Suppressor macrophage (primary cell): ENCODE results near the gene RIPOR3.
"Not testable (repeated sequence)": the region's sequence is repeated elsewhere in the genome, so short reads cannot be mapped to it uniquely, and the experiment has no call there.

Source experiments
- DNase-seq, 4 experiments: peaks; one replicate each; pipeline ENCODE4 v3.0.0-alpha.2; 2020 to 2022

Gene RIPOR3

DNA sequence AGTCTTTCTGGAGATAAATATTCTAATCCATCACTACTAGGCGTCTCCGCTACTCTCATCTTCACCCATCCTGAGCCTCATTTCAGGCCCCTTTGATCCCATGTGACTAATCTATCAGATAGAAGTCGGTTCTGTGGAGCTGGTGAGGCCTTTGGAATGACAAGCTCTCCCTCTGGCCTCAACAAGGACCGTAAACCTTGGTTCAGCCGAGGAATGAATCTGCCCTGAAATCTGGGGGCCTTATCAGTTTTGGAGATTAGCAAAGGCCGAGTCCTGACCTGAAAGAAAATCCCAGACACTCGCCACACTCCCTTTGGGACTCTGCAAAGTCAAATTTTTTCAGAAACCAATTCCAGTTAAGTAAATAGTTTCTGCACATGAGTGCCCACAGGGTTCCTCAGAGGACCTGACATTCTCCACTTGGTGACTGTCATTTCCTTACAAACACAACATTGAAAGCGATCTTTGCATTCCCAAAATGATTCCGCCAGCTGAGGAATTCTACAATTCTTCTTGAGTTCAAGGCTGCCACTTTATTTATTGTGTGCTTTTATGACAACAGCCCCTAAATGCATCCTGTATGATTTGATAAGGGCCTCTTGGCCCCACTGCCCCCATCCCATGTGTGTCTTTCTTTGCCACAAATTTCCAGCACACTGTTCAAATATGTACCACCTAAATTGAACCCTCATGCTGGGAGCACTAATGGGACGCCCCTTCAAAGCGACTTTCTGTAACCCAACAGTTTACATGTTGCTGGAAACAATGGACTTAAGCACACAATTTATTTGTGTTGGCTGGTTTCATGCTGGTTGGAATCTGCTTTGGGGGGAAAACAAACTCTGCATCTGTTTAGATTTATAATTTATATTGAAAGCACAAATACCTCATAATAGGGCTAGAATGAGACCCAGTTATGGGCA, 10.0 kb upstream of the RIPOR3 start:
- no peak for DNase-seq

- DNase-seq = no peak
These were observed 8.3 kb upstream of the RIPOR3 start for GRCh38 chr20:50699688-50700087.

GRCh38 chr20:50698255-50698654, 6.9 kb upstream of the RIPOR3 start:
- DNase-seq = not testable (repeated sequence)

DNA sequence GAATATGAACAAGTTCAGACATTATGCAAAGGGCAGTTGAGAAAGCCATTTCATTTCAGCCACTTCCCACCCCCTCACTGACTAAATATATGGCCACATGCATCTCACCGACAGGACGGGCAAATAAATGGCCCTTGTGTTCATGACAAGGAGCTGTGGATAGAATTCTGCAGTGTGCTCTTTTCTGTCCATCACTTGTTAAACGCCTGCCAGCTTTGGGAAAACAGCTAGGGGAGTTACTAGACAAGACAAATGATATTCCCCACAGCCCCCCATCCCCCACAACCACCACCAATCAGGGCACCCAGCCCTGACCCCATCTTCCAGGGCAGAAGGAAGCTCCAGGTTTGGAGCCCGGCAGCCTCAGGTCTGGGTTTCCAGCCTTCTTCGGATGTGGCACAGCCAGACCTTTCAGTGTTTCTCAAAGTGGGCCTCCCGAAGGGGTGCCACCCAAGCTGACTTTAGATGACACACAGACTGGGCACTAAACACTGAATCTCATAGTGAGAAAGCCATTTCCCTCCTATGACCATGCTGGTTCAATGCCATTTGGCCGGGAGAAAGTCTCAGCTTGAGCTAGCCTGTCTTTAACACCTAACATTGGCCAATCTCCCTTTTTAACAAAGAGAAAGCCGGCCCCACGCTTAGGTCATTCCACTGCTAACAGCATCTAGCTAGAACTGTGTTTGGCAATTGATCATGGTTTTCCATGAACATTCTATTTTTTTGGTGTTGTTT, 4.0 kb upstream of the RIPOR3 start:
- no peak for DNase-seq

- no peak for DNase-seq
These were observed 3.2 kb upstream of the RIPOR3 start for GRCh38 chr20:50694379-50695134.

GRCh38 chr20:50693001-50693400, 1.7 kb upstream of the RIPOR3 start:
- no peak for DNase-seq

DNA sequence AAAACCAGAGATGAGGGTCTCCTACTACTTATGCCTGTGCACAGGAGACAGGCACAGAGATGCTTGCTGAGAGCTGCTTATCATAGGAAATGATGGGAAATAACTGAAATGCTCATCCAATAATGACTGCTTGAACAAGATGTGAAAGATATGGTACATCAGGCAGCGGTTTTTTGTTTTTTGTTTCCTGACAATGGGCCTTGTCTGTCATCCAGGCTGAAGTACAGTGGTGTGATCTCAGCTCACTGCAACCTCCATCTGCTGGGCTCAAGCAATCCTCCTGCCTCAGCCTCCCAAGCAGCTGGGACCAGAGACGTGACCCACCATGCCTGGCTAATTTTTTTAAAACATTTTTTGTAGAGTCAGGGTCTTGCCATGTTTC, 1.2 kb upstream of the RIPOR3 start:
- no peak for DNase-seq

DNA sequence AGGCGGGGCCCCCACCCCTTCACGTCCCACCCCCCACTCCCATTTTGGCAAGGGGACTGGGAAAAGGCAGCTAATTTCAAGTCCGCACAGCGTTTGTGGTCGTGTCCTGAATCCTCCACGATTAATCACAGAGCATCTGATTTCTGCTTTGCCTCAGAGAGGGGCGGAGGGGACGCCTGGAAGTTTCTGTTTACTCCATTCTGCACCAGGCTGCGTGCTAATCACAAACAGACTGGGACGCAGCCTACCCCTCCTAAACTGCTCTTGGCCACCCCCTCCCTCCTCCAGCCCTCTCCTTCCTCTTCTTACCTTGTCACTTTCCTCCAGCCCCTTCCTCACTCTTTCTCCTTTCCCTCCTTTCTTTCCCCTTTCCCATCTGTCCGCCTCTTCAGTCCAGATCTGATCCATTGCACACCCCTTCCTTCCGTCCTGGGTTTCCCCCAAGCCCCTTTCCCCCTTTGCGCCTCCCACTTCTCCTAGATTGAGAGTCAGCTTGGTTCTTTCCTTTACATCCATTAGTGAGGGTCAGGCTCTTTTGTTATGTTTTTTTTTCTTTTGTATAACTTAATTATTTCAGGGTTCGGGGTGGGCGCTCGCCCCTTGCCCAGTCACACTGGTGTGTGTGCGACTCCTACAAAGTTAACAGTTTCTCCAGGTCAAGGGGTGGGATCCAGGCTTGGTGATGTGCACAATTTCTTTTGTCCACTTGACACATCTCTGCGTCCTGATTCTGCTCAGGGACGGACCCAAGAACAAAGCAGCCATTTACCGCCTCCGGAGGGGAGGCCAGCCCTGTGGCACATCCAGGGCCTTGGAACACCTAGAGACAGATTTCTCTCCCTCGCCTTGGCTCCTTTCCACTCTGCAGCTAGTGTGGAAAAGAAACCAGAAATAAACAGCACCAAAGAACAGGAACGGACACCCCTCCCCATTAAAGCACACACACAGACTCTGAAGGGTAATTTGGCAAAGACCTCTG, 520 bp upstream of the RIPOR3 start:
- DNase-seq = no peak

- no peak for DNase-seq
These were observed 1.3 kb downstream of the RIPOR3 start for GRCh38 chr20:50689864-50690649.

DNA sequence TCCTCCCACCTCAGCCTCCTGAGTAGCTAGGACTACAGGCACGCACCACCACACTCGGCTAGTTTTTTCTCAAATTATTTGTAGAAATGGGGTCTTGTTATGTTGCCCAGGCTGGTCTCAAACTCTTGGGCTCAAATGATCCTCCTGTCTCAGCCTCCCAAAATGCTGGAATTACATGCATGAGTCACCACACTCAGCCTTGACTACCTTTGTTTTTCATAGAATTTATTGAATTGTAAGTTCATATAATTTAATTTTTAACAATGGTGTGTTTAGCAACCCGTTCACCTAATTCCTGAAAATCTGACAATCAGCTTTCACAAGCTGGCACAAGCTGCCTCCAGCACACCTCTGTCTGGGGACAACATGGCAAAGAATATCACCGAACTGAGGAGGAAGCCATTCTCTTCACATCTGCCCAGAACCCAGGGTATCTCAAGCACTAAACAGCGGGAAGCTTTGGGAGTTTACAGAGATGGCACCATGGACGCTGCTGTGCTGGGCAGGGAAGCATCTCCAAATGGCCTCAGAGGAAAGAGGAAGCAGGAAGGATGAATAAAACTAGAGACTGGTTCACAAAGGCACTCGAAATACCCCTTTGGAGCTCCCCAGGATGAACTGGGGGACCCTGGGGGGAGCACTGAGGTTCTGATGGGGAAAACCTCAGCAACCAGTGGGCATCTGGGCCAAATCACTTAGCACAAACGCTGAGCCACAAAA, 2.9 kb downstream of the RIPOR3 start:
- DNase-seq = no peak

DNA sequence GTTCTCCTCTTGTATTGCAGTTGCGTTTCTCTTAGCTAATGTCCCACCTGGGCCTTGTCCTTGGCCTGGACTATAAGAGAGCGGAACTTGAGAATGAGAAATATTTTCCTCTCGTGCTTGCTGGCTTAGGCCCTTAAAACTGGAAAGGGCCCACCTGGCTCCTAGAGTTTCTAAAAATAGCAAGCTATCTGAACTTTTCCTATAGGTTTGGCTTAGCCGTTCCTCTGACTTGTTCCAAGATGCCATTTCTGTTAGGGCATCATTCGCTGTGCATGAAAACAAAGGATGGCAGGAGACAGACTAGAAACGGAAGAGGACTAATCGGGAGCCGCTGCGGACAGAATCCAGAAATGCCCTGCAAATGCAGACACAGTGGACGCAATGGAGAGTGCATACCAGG, 4.5 kb downstream of the RIPOR3 start:
- no peak for DNase-seq

DNA sequence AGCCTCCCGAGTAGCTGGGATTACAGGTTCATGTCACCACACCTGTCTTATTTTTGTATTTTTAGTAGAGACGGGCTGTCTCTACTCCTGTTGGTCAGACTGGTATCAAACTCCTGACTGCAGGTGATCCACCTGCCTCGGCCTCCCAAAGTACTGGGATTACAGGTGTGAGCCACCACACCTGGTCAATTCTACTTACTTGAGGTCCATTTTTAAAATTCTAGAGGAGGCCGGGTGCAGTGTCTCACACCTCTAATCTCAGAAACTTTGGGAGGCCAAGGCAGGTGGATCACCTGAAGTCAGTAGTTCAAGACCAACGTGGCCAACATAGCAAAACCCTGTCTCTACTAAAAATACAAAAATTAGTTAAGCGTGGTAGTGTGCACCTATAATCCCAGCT, 7.8 kb downstream of the RIPOR3 start:
- DNase-seq = no peak

DNA sequence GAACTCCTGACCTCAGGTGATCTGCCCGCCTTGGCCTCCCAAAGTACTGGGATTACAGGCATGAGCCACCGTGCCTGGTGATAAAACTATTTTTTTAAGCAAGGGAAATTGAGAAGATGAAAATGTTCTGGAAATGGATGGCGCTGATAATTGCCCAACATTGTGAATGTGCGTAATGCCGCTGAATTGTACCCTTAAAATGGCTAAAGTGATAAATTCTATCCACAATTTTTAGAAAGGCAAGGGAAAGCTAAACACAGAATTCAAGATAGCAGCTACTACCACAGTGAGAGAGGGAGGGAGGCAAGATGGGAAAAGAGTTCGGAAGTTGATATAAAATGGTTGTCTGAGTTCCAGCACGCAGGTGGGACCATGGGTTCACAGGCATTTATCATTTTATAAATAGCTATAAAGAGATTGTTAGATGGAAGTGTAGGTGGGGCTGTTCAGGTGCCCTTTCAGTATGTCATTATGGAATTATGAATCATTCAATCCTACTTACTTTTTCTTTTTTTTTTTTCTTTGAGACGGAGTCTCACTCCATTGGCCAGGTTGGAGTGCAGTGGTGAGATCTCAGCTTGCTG, 8.3 kb downstream of the RIPOR3 start:
- DNase-seq = no peak

DNA sequence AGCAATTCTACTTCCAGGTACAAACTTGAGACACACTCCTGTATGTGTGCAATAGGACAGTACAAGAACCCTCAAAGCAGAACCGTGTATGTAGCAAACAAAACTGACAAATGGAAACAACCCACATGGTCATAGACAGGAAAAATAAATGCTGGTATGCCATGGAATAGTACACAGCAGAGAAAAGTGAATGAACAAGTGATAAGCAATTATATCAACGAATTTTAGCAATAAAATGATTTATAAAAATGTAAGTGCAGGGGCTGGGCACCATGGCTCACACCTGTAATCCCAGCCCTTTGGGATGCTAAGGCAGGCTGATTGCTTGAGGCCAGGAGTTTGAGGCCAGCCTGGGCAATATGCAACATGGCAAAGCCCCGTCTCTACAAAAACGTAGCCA, 9.3 kb downstream of the RIPOR3 start:
- DNase-seq = no peak

GRCh38 chr20:50681359-50682064, 9.8 kb downstream of the RIPOR3 start:
- DNase-seq = no peak

DNA sequence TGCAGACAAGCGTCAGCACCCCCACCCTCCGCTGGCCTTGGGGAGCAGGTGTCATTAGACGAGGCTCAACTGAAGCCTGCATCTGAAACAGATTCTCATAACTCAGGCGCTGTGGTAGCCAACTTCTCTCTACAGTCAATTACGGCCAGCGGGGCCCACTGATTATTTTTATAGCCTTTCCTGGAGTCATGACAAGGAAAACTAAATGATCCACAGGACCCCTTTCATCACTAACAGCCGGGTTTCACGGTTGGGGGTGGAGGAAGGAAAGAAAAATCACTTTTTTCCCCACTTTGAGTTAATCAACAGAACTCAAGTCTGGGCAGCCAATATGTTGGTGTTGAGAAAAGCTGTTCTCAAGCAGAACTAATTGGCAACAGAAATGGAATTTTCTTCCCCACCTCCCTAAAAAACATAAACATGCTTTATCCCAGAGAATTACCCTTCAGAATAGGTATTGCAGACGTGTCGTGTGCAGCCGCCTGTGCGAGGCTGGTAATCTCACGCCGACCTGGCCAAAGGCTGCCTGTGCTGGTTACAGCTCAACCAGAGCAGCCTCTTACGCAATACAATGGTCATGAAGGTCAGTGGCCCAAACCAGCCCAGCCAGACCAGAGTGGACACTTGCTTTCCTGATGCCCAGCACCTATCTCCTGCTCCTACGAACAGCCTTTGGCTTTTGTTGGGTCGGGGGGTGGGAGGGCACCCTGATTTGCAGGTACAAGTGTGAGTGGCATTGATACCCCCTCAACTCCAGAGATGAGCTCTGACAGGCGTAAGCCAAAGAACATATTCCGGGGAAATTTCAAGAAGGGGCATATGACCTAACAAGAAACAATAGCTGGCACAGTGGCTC, 11.0 kb downstream of the RIPOR3 start:
- no peak for DNase-seq

GRCh38 chr20:50679753-50680104, 11.6 kb downstream of the RIPOR3 start:
- DNase-seq = no peak

DNA sequence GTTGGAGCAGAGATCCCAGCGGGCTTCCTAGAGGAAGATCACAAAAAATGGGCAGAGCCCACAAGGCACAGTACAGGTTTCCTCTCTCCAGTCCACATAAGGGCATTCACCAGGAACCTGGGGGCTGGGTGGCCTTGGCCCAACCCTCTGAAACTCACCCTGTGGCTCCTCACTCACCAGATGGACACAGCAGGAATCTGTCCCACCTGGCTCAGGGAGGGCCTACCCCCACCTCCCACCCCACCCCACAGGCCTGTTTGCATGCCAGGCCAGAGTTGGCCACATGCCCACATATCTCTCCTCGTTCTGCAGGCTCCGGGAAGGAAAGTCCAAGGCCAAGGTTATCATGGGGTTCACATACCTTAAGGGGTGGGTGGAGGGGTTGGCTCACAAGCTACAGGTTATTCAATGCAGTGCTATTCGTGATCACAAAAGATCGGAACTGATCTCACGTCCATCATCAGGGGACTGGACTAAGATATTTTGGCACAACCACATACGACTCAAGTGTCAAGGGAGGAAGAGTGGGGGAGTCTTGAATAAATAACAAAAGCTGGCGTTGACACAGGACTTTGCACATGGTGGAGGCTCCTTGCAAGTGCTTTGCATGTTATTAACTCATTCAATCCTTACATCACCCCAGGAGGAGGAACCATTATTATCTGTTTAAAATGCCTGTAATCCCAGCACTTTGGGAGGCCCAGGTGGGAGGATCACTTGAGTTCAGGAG, 13.0 kb downstream of the RIPOR3 start:
- no peak for DNase-seq
